Measurements from ENCODE around the gene LRRC8B. TPM values are rescaled to one million over a fixed set of nuclear protein-coding genes. Genes with fewer than 3 reads are reported as not detected.

LRRC8B gene
- 62.3 and 69.9 TPM in 2 replicates for total RNA-seq

DNA sequence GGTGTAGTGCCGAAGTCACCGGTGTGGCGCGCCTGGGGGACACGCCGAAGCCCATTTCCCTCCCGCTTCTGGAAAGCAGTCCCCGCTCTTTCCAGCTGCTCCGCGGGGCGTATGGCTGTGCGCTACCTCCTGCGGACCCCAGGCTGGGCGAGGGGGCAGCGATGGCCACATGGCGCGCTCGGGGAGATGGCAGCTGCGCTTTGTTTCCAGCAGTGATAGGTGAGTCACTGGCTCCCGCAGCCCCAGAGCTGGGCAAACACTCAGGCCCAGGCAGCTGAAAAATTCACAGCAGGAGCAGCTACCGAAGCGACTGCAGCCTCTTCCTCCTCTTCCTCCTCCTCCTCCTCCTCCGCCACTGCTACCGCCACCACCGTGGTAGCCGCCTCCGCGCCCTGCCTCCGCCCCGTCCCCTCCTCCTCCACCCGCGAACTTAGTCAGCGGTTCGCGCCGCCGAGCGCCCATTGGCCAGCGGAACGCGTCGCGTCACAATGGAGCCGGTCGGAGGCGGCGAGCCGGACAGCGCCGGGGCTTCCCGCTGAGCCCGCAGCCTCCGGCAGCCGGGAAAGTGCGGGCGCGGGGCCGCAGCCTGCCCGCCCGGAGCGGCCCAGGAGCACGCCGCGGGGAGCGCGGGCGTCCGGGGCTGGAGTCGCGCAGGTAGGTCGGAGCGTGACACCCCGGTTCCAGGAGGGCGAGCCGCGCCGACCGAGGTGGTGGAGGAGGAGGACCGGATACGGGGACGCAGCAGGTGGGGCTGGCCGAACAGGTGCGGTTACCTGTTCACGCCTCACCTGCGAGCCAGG lies at the start of gene LRRC8B:
Gene LRRC8B, plus strand, starts transcription at position 461 of the 800 bp plus-strand sequence. CDS start 57,822 bp downstream, outside the sequence.
- intact Hi-C loops (cut with micrococcal nuclease), result loop anchor here (1.0 to 5.0 kb wide), 9 partner anchors 21 to 257 kb away; no protein-coding TSS in a partner anchor
- H3K27ac Mint-ChIP-seq, result no peak within 1 kb of the TSS

DNA sequence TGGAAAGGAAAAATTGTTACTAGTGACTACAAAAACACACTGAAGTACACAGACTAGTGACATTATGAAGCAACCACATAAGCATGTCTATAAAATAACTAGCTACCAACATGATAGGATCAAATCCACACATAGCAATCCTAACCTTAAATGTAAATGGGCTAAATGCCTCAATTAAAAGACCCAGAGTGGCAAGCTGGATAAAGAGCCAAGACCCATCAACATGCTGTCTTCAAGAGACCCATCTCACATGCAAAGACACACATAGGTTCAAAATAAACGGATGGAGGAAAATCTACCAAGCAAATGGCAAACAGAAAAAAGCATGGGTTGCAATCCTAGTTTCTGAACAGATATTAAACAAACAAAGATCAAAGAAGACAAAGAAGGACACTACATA lies 49.4 kb upstream of the LRRC8B start:
- no peak overlapping the region for H3K4me3 Mint-ChIP-seq
- peaks cover 28% of the 10 kb centered on the region for H3K9me3 Mint-ChIP-seq
- intact Hi-C loops (cut with micrococcal nuclease), result no loop called here
- H3K27me3 Mint-ChIP-seq (ENCODE audit: insufficient read depth), result peaks cover 26% of the 10 kb centered on the region
- peaks cover 2% of the 10 kb centered on the region for H3K36me3 Mint-ChIP-seq (ENCODE audit: low read depth)
- H3K27ac Mint-ChIP-seq, result no peak overlapping the region
- DNase-seq (ENCODE audit: low spot score), result no peak
- H3K4me1 Mint-ChIP-seq (ENCODE audit: low read depth), result no peaks in the 10 kb centered on the region

More for the DNA sequence above, at the start of gene LRRC8B:
- peak; percentile 89 for DNase-seq (ENCODE audit: low spot score)
- Mint-ChIP-seq H3K27me3 (ENCODE audit: insufficient read depth) (no peaks in the 10 kb centered on the region), H3K4me3 (no peak within 1 kb of the TSS), H3K36me3 (ENCODE audit: low read depth) (peaks cover 6% of the 10 kb centered on the region), H3K9me3 (peaks cover 10% of the 10 kb centered on the region), H3K4me1 (ENCODE audit: low read depth) (peaks cover 36% of the 10 kb centered on the region)

DNA sequence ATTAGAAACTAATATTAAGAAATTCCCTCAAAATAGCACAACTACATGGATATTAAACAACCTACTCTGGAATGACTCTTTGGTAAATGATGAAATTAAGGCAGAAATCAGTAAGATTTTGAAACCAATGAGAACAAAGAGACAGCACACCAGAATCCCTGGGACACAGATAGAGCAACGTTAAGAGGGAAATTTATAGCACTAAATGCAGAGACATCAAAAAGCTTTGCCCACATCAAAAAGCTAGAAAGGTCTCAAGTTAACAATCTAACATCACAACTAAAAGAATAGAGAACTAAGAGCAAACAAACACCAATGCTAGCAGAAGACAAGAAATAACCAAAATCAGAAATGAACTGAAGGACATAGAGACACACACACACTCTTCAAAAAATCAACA lies 48.6 kb upstream of the LRRC8B start:
- Mint-ChIP-seq H3K4me3 (no peak overlapping the region), H3K27ac (no peak overlapping the region), H3K9me3 (peaks cover 33% of the 10 kb centered on the region)

DNA sequence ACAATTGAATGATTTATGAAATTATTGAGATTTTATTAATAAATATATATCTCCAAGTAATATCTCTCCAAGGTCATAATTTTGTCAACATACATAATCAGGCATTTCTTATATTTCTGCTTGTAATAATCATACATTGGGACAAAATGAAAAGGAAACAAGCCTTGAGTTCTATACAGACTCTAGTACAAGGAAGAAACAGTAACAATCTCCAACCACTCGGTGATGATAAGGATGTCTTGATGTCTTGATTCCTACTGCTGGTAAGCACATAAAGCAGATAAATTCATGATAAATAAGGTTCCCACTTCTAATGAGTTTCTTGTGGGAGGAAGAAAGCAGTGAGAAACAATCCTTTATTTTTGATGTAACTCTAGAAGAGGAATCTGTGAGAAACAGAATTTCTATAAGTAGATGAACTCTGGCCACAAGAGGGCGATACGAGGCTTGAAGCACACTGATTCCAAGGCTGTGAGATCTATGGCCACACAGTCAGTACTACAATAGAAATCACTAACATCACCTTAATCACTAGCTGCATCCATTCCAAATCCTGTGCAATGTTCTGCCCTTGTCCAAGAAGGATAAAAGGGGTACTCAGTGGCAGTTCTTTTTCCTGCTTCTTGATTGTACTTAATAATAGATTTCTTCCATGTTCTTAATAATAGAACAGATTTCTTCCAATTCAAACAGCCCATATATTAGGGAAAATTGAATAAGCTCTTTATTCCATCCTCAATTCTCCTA lies 41.4 kb upstream of the LRRC8B start:
- Mint-ChIP-seq H3K27ac (no peak overlapping the region), H3K4me3 (no peak overlapping the region), H3K36me3 (ENCODE audit: low read depth) (no peaks in the 10 kb centered on the region), H3K9me3 (peaks cover 22% of the 10 kb centered on the region), H3K4me1 (ENCODE audit: low read depth) (peaks cover 25% of the 10 kb centered on the region), H3K27me3 (ENCODE audit: insufficient read depth) (peaks cover 2% of the 10 kb centered on the region)
- peak; percentile 58 for DNase-seq (ENCODE audit: low spot score)
- intact Hi-C loops (cut with micrococcal nuclease), result loop anchor here (1.0 to 2.0 kb wide), 5 partner anchors 37 to 504 kb away; partner anchors contain the start of gene LRRC8B

More for the DNA sequence above, 48.6 kb upstream of the LRRC8B start:
- Mint-ChIP-seq H3K27me3 (ENCODE audit: insufficient read depth) (peaks cover 21% of the 10 kb centered on the region), H3K36me3 (ENCODE audit: low read depth) (peaks cover 2% of the 10 kb centered on the region), H3K4me1 (ENCODE audit: low read depth) (no peaks in the 10 kb centered on the region)
- DNase-seq (ENCODE audit: low spot score), result no peak
- intact Hi-C loops (cut with micrococcal nuclease), result loop anchor here (1.0 kb wide), 1 partner anchor 10 kb away; no protein-coding TSS in a partner anchor

DNA sequence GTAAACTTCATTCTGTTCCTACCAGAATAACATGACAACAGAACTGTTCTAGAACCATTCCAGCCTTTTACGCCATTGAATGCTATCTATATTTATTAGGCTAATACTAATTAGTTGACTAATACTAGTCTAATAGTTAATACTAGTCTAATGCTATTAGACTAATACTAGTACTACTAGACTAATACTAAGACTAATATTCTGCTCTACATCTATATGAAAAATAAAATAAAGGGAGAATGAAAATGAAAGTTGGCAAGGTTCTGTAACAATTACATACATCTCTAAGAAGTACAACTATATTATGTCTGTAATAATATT lies 40.9 kb upstream of the LRRC8B start:
- Mint-ChIP-seq H3K4me1 (ENCODE audit: low read depth) (peaks cover 30% of the 10 kb centered on the region), H3K4me3 (no peak overlapping the region), H3K36me3 (ENCODE audit: low read depth) (no peaks in the 10 kb centered on the region), H3K27ac (no peak overlapping the region), H3K27me3 (ENCODE audit: insufficient read depth) (no peaks in the 10 kb centered on the region), H3K9me3 (peaks cover 22% of the 10 kb centered on the region)
- no peak for DNase-seq (ENCODE audit: low spot score)
- intact Hi-C loops (cut with micrococcal nuclease), result loop anchor here (1.0 to 2.0 kb wide), 6 partner anchors 18 to 504 kb away; partner anchors contain the start of gene LRRC8B

DNA sequence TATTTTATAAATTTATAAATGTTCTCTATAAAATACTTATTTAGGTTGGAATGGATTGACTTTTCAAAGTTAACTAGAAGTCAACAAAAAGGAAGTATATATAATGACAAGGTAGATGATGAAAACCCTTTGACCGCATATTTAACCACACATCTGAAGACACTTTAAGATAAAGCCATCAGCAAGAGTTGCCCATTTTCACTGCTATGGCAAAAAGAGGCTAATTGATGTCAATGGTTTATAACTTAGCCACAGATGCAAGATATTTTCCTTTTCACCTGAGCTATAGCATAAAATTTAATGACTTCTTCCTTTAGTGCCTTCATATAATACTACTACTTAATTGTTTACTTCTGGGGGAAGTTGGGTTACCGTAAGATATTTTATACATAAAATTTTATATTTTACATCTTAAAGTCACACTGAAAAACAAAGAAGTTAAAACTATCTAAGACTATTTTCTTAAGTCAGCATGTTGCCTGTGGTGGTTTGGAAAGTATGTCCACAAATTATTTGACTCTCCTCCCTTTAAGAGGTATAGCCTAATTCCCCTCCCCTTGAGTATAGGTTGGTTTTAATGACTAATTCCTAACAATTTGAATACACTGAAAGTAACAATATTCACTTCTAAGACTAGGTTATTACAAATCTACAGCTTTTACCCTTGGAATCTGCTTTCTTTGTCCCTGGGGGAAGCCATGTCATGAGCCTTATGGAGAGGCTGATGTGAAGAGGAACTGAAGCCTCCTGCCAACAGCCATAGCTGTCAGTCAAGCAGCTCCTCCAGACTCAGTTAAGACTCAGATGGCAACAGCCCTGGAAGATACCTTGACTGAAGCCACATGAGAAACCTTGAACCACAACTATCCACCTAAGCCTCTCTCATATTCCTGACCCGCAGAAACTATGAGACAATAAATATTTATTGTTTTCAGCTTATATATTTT lies 40.3 kb upstream of the LRRC8B start:
- peaks cover 37% of the 10 kb centered on the region for H3K4me1 Mint-ChIP-seq (ENCODE audit: low read depth)
- H3K9me3 Mint-ChIP-seq, result peaks cover 22% of the 10 kb centered on the region
- H3K4me3 Mint-ChIP-seq, result no peak overlapping the region
- no peak overlapping the region for H3K27ac Mint-ChIP-seq
- no peaks in the 10 kb centered on the region for H3K36me3 Mint-ChIP-seq (ENCODE audit: low read depth)
- DNase-seq (ENCODE audit: low spot score), result no peak
- no peaks in the 10 kb centered on the region for H3K27me3 Mint-ChIP-seq (ENCODE audit: insufficient read depth)
- intact Hi-C loops (cut with micrococcal nuclease), result loop anchor here (1.0 kb wide), 1 partner anchor 19 kb away; no protein-coding TSS in a partner anchor

DNA sequence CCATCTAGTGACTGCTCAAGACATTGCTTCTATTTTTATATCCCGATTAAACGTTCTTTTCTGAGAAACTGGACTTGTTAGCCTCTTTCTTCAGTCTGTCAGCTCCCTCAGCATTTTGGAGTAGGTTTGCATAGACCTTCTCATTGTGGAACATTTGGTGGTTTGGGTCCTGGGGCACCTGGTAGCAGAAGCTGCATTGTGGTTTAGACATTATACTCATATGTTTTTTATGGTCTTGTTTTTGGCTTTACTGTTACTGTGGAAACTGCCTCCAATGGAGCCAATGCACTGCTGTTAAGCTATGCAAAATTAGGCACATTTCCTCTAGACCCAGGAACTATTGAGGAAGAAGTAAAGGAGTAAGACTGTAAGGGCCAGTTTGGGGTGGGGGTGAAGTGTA lies 36.7 kb upstream of the LRRC8B start:
- Mint-ChIP-seq H3K27me3 (ENCODE audit: insufficient read depth) (peaks cover under 1% of the 10 kb centered on the region), H3K36me3 (ENCODE audit: low read depth) (peaks cover 4% of the 10 kb centered on the region), H3K4me1 (ENCODE audit: low read depth) (peaks cover 43% of the 10 kb centered on the region), H3K9me3 (peaks cover 23% of the 10 kb centered on the region), H3K4me3 (no peak overlapping the region), H3K27ac (peak overlapping the region; percentile 82)
- DNase-seq (ENCODE audit: low spot score), result peak; percentile 14
- intact Hi-C loops (cut with micrococcal nuclease), result loop anchor here (1.0 to 2.0 kb wide), 4 partner anchors 23 to 293 kb away; no protein-coding TSS in a partner anchor

DNA sequence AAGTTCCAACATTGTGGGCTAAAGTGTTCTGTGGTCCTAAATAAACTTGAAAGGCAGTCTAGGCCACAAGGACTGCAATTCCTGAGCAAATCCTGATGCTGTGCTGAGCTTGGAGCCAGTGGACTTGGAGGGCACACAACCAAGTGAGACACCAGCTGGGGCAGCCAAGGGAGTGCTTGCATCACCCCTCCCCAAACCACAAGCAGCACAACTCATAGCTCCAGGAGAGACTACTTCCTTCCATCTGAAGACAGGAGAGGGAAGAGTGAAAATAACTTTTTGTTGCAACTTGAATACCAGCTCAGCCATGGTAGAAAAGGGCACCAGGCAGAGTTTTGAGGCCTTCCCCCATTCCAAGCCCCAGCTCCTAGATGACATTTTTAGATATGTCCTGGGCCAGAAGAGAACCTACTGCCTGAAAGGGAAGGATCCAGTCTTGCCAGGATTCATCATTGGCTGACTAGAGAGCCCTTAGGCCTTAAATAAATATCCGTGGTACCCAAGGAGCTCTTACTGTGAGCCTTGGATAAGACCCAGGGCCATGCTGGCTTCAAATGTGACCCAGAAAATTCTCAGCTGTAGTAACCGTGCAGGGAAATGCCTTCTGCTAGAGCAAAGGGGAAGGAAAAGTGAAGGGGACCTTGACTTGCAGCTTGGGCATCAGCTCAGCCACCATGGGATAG lies 35.4 kb upstream of the LRRC8B start:
- peaks cover 7% of the 10 kb centered on the region for H3K36me3 Mint-ChIP-seq (ENCODE audit: low read depth)
- peaks cover 4% of the 10 kb centered on the region for H3K27me3 Mint-ChIP-seq (ENCODE audit: insufficient read depth)
- H3K4me3 Mint-ChIP-seq, result no peak overlapping the region
- intact Hi-C loops (cut with micrococcal nuclease), result loop anchor here (2.0 kb wide), 2 partner anchors 58 to 292 kb away; no protein-coding TSS in a partner anchor
- H3K27ac Mint-ChIP-seq, result peak overlapping the region; percentile 82
- DNase-seq (ENCODE audit: low spot score), result no peak
- H3K4me1 Mint-ChIP-seq (ENCODE audit: low read depth), result peaks cover 35% of the 10 kb centered on the region
- H3K9me3 Mint-ChIP-seq, result peaks cover 31% of the 10 kb centered on the region

DNA sequence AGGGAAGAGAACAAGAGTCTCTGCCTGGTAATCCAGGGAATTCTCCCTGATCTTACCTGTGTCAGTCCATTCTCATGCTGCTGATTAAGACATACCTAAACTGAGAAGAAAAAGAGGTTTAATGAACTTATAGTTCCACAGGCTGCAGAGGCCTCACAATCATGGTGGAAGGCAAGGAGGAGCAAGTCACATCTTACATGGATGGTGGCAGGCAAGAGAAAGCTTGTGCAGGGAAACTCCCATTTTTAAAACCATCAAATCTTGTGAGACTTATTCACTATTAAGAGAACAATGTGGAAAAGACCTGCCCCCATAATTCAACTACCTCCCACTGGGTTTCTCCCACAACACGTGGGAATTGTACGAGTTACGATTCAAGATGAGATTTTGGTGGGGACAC lies 34.2 kb upstream of the LRRC8B start:
- intact Hi-C loops (cut with micrococcal nuclease), result no loop called here
- peaks cover 4% of the 10 kb centered on the region for H3K27me3 Mint-ChIP-seq (ENCODE audit: insufficient read depth)
- H3K27ac Mint-ChIP-seq, result no peak overlapping the region
- DNase-seq (ENCODE audit: low spot score), result no peak
- H3K36me3 Mint-ChIP-seq (ENCODE audit: low read depth), result peaks cover 7% of the 10 kb centered on the region
- H3K4me1 Mint-ChIP-seq (ENCODE audit: low read depth), result peaks cover 28% of the 10 kb centered on the region
- H3K9me3 Mint-ChIP-seq, result peaks cover 31% of the 10 kb centered on the region
- no peak overlapping the region for H3K4me3 Mint-ChIP-seq

DNA sequence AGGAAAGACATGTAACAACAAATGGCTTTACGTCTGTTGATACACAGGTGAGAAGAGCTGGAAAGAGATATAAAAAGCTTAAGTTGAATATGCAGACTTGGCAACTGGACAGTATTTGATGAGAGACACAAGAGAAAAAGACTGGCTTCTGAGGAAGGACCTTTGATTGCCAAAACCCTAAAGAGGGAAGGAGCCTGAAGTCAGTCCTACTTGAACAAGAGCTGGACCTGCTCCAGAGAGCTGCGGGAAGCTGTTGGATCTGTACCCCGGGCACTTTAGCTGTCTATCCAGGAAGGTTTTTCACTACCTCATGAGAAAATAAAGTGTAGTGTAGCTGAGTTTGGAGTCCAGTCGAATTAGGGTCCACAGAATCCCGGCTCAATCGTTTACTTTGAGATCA lies 25.3 kb upstream of the LRRC8B start:
- H3K27ac Mint-ChIP-seq, result no peak overlapping the region
- no peaks in the 10 kb centered on the region for H3K9me3 Mint-ChIP-seq
- intact Hi-C loops (cut with micrococcal nuclease), result no loop called here
- DNase-seq (ENCODE audit: low spot score), result no peak
- no peaks in the 10 kb centered on the region for H3K4me1 Mint-ChIP-seq (ENCODE audit: low read depth)
- H3K27me3 Mint-ChIP-seq (ENCODE audit: insufficient read depth), result peaks cover 12% of the 10 kb centered on the region
- no peaks in the 10 kb centered on the region for H3K36me3 Mint-ChIP-seq (ENCODE audit: low read depth)
- H3K4me3 Mint-ChIP-seq, result no peak overlapping the region

DNA sequence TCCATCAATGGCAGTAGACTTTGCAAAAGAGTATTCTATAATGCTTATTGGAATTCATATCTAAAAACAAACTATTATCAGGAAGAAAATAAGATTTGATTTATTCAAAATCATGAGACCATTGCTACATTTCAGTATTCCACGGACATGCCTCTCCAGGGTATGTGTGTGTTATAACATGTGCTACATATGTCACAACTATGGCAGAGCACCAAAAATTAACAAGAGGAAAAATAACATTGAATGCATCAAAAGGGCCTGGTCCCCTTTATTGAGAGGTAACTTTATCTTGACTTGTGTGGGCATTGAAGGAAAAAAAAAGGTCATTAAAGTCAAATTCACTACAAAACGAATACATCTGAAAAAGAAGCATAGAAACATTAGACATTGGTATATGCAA lies 22.6 kb upstream of the LRRC8B start:
- no peak for DNase-seq (ENCODE audit: low spot score)
- Mint-ChIP-seq H3K36me3 (ENCODE audit: low read depth) (peaks cover under 1% of the 10 kb centered on the region), H3K27me3 (ENCODE audit: insufficient read depth) (peaks cover 20% of the 10 kb centered on the region), H3K4me1 (ENCODE audit: low read depth) (no peaks in the 10 kb centered on the region), H3K4me3 (no peak overlapping the region), H3K27ac (no peak overlapping the region), H3K9me3 (no peaks in the 10 kb centered on the region)
- intact Hi-C loops (cut with micrococcal nuclease), result no loop called here

DNA sequence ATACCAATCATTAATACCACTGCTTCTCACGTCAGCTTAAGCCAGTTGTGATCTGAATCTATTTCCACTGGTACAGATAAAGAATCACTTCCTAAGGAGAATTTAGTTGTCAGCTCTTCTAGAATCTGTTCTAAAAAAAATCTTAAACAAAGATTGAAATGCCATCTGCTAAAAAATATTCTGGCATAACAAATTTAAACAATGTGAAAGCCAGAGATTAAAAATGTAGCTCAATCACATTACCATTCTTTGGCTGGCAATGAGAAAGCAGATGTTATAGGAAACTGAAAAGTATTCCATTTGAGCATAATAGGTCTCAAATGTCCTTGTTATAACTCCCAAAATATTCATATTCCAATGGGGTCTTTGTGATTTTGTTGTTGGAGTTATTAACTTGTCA lies 21.7 kb upstream of the LRRC8B start:
- intact Hi-C loops (cut with micrococcal nuclease), result no loop called here
- H3K27ac Mint-ChIP-seq, result no peak overlapping the region
- DNase-seq (ENCODE audit: low spot score), result no peak

More for the DNA sequence above, 21.7 kb upstream of the LRRC8B start:
- Mint-ChIP-seq H3K36me3 (ENCODE audit: low read depth) (peaks cover 2% of the 10 kb centered on the region), H3K27me3 (ENCODE audit: insufficient read depth) (peaks cover 20% of the 10 kb centered on the region), H3K9me3 (peaks cover under 1% of the 10 kb centered on the region), H3K4me1 (ENCODE audit: low read depth) (no peaks in the 10 kb centered on the region), H3K4me3 (no peak overlapping the region)

Data from activated T-helper 1 cell treated with anti-CD3 and anti-CD28 coated beads, Interleukin-12 subunit alpha, Interleukin-12 subunit beta, Interleukin-2, Interleukin-4 antibody, amounts not matched to agents 30 ng/mL and 10 ng/mL and 1 ng/mL, durations not matched to agents 14 hours and 24 hours and 36 hours (primary cell).